PFSK-1 (cell line): ENCODE data around the gene LSM14A.

Experiments
- FOXP2 ChIP-seq: optimal IDR thresholded peaks from 2 replicates; pipeline ENCODE3; 2011; ENCODE audit warnings: borderline replicate concordance, control low read depth, inconsistent platforms; ENCODE audit not compliant: insufficient read depth; ENCODE audit errors: extremely low read length, extremely low read depth
- POLR2AphosphoS5 ChIP-seq: IDR thresholded peaks from 2 replicates; pipeline ENCODE4 v1.6.1; 2012; ENCODE audit warnings: low read depth, mild to moderate bottlenecking, control low read depth, low read length, moderate library complexity
- SIN3A ChIP-seq: IDR thresholded peaks from 2 replicates; pipeline ENCODE4 v1.6.1; 2012; ENCODE audit warnings: mild to moderate bottlenecking, low read length, moderate library complexity, borderline replicate concordance; ENCODE audit not compliant: insufficient read depth
- TAF1 ChIP-seq: IDR thresholded peaks from 2 replicates; pipeline ENCODE4 v1.6.1; 2012; ENCODE audit warnings: low read length, control low read depth, borderline replicate concordance; ENCODE audit not compliant: insufficient read depth
- TF ChIP-seq, protein P1 (sequence below), 2 experiments: IDR thresholded peaks; 2 replicates each; pipeline versions ENCODE4 v1.6.1 to v1.8.0; 2011 to 2012; ENCODE audit warnings: low read depth in 2 of 2, low read length in 2 of 2, control low read depth in 1 of 2, inconsistent platforms in 1 of 2, mild to moderate bottlenecking in 1 of 2, moderate library complexity in 1 of 2; ENCODE audit not compliant: insufficient read depth in 1 of 2

Gene LSM14A

DNA sequence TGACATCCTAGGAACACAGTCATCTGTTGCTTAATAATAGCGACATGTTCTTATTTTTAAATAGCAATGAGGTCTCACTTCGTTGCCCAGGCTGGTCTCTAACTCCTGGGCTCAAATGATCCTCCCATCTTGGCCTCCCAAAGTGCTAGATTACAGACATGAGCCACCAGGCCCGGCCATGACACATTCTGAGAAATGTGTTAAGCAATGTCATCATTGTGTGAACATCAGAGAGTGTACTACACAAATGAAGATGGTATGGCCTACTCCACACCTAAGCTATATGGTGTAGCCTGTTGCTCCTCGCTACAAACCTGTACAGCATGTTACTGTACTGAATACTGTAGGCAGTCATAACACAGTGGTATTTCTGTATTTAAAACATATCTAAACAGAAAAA lies 57.4 kb downstream of the LSM14A start:
- TF ChIP-seq, protein P1, sequence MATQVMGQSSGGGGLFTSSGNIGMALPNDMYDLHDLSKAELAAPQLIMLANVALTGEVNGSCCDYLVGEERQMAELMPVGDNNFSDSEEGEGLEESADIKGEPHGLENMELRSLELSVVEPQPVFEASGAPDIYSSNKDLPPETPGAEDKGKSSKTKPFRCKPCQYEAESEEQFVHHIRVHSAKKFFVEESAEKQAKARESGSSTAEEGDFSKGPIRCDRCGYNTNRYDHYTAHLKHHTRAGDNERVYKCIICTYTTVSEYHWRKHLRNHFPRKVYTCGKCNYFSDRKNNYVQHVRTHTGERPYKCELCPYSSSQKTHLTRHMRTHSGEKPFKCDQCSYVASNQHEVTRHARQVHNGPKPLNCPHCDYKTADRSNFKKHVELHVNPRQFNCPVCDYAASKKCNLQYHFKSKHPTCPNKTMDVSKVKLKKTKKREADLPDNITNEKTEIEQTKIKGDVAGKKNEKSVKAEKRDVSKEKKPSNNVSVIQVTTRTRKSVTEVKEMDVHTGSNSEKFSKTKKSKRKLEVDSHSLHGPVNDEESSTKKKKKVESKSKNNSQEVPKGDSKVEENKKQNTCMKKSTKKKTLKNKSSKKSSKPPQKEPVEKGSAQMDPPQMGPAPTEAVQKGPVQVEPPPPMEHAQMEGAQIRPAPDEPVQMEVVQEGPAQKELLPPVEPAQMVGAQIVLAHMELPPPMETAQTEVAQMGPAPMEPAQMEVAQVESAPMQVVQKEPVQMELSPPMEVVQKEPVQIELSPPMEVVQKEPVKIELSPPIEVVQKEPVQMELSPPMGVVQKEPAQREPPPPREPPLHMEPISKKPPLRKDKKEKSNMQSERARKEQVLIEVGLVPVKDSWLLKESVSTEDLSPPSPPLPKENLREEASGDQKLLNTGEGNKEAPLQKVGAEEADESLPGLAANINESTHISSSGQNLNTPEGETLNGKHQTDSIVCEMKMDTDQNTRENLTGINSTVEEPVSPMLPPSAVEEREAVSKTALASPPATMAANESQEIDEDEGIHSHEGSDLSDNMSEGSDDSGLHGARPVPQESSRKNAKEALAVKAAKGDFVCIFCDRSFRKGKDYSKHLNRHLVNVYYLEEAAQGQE (IDR thresholded peaks at IDR 0.05; ENCODE audit: insufficient read depth in 1 of 2, low read depth in 2 of 2, low read length in 2 of 2): no peak
- TF ChIP-seq SIN3A (no peak), TAF1 (no peak), FOXP2 (no peak)

DNA sequence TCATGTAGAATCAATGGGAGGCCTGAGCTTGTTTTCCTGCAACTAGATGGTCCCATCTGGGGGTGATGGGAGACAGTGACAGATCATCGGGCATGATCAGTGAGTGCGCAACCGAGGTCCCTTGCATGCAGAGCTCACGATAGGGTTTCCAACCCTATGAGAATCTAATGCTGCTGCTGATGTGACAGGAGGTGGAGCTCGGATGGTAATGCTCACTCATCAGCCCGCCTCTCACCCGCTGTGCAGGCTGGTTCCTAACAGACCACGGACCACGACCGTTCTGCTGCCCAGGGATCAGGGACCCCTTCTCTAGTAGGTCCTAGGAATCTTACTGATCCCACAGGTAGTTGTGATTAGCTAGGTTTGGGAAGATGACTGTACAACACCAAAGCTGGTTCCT lies 58.5 kb downstream of the LSM14A start:
- TF ChIP-seq TAF1: no peak
- no peak for TF ChIP-seq SIN3A
- no peak for TF ChIP-seq FOXP2
- TF ChIP-seq POLR2AphosphoS5: no peak
- TF ChIP-seq, protein P1 (IDR thresholded peaks at IDR 0.05; ENCODE audit: insufficient read depth in 1 of 2, low read depth in 2 of 2, low read length in 2 of 2): no peak

DNA sequence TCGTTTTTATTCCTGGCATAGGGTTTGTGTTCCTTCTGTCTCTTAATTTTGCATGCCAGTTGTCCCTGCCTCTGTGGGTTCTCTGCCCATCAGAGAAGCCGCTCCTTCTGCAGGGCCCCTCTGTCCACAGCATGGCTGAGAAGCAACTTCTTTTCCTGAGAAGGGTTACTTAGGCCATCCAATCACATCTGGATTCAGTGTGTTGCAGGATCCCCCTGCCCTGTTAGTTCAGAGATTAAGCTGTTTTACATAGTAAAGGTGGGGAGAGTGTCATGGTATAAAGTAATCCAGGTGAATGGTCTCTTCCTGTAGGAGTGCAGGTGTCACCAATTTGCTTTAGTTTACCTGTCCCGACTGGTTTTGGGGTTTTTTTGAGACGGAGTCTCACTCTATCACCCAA lies 59.1 kb downstream of the LSM14A start:
- TF ChIP-seq SIN3A (no peak), POLR2AphosphoS5 (no peak)

DNA sequence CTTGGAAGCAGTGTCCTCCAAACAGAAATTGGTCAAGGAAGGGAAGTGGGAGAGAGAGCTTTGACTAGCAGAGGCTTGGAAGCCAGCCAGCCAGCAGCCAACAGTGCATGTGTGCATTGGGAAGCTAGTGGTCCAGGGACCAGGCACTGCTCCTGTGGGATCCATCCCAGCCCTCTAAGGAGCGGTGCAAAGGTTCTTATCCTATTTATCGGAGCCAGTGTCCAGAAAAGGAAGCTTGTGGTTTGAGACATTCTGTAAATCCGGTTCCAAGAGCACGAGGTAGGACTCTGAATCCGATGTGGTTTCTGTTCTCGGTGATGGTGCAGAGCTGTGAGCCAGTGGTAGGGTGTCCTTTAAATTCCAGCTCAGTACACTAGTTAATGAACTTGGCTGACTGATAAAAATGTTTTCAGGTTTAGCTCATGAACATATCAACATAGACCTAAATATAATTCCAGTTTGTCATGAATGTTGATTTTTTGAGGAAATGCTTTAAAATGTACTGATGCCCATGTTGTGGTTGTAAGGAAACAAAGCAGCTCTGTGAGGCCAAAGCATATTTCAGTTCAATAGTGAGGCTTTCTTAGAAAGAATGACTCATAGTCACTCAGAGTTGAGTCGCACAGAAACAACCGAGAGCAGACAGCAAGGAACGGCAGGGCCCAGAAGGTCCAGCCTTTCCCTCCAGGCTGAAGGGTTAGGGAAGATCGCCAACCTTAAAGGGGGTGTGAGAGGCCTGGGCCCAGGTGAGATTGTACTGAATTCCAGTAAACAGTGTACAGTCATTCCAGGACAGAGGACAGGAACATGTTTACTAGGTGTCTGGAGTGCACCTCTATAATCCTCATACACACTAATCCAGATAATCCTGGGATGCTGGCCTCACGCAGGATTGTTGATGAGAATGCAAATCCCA lies 60.5 kb downstream of the LSM14A start:
- no peak for TF ChIP-seq POLR2AphosphoS5
- TF ChIP-seq TAF1: no peak
- TF ChIP-seq SIN3A: no peak
- TF ChIP-seq, protein P1 (IDR thresholded peaks at IDR 0.05; ENCODE audit: insufficient read depth in 1 of 2, low read depth in 2 of 2, low read length in 2 of 2): no peak
- no peak for TF ChIP-seq FOXP2

DNA sequence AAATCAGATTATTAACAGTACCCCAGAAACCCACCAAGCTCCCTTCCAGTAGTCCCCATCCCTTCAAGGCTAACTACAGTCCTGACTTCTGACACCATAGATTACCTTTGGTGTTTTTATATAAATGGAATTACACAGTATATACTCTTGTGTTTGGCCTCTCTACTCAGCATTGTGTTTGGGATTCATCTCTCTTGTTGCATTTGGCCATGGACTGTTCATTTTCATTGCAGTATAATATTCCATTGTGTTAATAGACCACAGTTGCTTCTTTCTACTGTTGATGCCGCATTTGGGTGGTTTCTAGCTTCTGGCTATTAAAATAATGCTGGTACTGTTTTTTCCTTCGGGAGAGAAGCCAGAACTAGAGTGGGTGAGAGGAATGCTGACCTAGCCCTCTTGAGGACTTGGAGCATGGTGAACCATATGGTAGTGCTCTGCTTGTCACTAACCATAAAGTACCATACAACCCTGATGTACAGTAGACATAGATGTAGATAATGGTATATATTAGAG lies 63.2 kb downstream of the LSM14A start:
- no peak for TF ChIP-seq TAF1
- no peak for TF ChIP-seq FOXP2
- no peak for TF ChIP-seq POLR2AphosphoS5
- TF ChIP-seq, protein P1 (IDR thresholded peaks at IDR 0.05; ENCODE audit: insufficient read depth in 1 of 2, low read depth in 2 of 2, low read length in 2 of 2): no peak
- TF ChIP-seq SIN3A: no peak
